OCI-LY3 (cell line): Measurements from ENCODE around the gene CNGA2.

Experiments used
- H2AFZ ChIP-seq: fragments of 200-600, 300-600 bp; shearing (Covaris generic); 2 replicates; pipeline ENCODE4 v1.6.0; 2014; ENCODE audit warnings: antibody characterized with exemption, low read depth, low read length
- H3K27ac ChIP-seq: fragments of 200-600, 300-600 bp; sonication (generic); 2 replicates; pipeline ENCODE4 v1.5.1; 2014; ENCODE audit warnings: mild to moderate bottlenecking, low read length, moderate library complexity, mixed read lengths
- H3K27me3 ChIP-seq: fragments of 200-600, 300-600 bp; sonication (generic); 2 replicates; pipeline ENCODE4 v1.6.1; 2014; ENCODE audit warnings: low read depth, low read length, mixed read lengths
- H3K36me3 ChIP-seq: fragments of 200-600, 300-600 bp; sonication (generic); replicated peaks from 2 replicates; pipeline ENCODE3; 2014; ENCODE audit warnings: low read depth, low read length, mixed read lengths
- H3K4me1 ChIP-seq: fragments of 300-600, 200-600 bp; sonication (generic); 2 replicates; pipeline ENCODE4 v1.6.1; 2014; ENCODE audit warnings: low read length, mixed read lengths
- H3K4me2 ChIP-seq: fragments of 200-600, 300-600 bp; sonication (generic); 2 replicates; pipeline ENCODE4 v1.6.1; 2014; ENCODE audit warnings: low read length, mixed read lengths
- H3K4me3 ChIP-seq: fragments of 300-600, 200-600 bp; sonication (generic); 2 replicates; pipeline ENCODE4 v1.5.1; 2014; ENCODE audit warnings: antibody characterized with exemption, mild to moderate bottlenecking, low read length, moderate library complexity
- H3K79me2 ChIP-seq: fragments of 300-600, 200-600 bp; shearing (Covaris generic); 2 replicates; pipeline ENCODE4 v1.6.1; 2014; ENCODE audit warnings: mild to moderate bottlenecking, low read length, mixed read lengths
- H3K9ac ChIP-seq: fragments of 300-600, 200-600 bp; shearing (Covaris generic); 2 replicates; pipeline ENCODE4 v1.6.0; 2014; ENCODE audit warnings: mild to moderate bottlenecking, low read length, moderate library complexity
- H3K9me3 ChIP-seq: fragments of 200-600, 300-600 bp; shearing (Covaris generic); 2 replicates; pipeline ENCODE4 v1.6.1; 2014; ENCODE audit warnings: low read length, mixed read lengths; ENCODE audit not compliant: insufficient read depth
- H4K20me1 ChIP-seq: fragments of 200-600, 300-600 bp; sonication (generic); 2 replicates; pipeline ENCODE4 v1.6.1; 2016; ENCODE audit warnings: low read length, mixed read lengths; ENCODE audit not compliant: insufficient read depth
- EZH2phosphoT487 ChIP-seq: fragments of 200-600 bp; shearing (Covaris generic); IDR thresholded peaks from 2 replicates; pipeline ENCODE4 v1.6.1; 2018; ENCODE audit warnings: antibody characterized with exemption, mixed run types, low read depth
- TF ChIP-seq, protein P1 (sequence below): fragments of 200-600, 300-600 bp; sonication (generic); IDR thresholded peaks from 2 replicates; pipeline ENCODE4 v1.5.1; 2014; ENCODE audit warnings: antibody characterized with exemption, low read length, low read depth

The CNGA2 gene

GRCh38 chrX:151793886-151794285 is 59.3 kb downstream of the CNGA2 start:
- Histone ChIP-seq H3K36me3 (no peaks in the 10 kb centered on the region), H3K4me2 (no peak overlapping the region), H3K27me3 (no peaks in the 10 kb centered on the region), H4K20me1 (no peaks in the 10 kb centered on the region), H3K4me3 (no peak overlapping the region), H3K79me2 (no peaks in the 10 kb centered on the region), H2AFZ (no peak overlapping the region), H3K9me3 (no peaks in the 10 kb centered on the region), H3K4me1 (no peaks in the 10 kb centered on the region), H3K9ac (no peak overlapping the region), H3K27ac (no peak overlapping the region)
- no peak for TF ChIP-seq EZH2phosphoT487
- TF ChIP-seq, protein P1, sequence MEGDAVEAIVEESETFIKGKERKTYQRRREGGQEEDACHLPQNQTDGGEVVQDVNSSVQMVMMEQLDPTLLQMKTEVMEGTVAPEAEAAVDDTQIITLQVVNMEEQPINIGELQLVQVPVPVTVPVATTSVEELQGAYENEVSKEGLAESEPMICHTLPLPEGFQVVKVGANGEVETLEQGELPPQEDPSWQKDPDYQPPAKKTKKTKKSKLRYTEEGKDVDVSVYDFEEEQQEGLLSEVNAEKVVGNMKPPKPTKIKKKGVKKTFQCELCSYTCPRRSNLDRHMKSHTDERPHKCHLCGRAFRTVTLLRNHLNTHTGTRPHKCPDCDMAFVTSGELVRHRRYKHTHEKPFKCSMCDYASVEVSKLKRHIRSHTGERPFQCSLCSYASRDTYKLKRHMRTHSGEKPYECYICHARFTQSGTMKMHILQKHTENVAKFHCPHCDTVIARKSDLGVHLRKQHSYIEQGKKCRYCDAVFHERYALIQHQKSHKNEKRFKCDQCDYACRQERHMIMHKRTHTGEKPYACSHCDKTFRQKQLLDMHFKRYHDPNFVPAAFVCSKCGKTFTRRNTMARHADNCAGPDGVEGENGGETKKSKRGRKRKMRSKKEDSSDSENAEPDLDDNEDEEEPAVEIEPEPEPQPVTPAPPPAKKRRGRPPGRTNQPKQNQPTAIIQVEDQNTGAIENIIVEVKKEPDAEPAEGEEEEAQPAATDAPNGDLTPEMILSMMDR = no peak
